ENCODE data around the gene PRKG1. TPM values are rescaled to one million over a fixed set of nuclear protein-coding genes. Genes with fewer than 3 reads are reported as not detected.

PRKG1 gene
- total and polyA plus RNA-seq, 2 experiments from 2014 or later, result 10.7 to 21.8 TPM

DNA sequence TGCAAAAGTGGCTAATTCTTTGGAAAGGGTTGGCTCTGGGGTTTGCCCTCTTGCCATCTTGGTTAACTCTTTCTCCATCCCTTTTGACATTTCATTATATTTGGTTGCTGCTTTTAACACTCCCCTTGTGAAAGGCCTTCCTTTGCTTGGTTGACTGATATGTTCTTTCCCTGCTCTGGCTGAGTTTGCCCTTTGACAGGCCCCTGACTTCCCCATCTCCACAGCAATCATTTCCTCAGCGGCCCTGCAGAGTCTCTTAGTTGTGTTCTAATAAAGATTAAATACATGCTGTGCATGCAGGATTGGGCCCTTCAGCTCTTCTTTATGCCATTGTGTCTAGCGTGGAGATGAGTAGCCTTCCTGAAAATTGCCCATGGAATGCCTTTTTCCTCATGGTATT, 709.7 kb downstream of the PRKG1 start:
- WGBS, 2 experiments (ENCODE audit: low coverage in 1 of 2, low lambda C conversion rate in 2 of 2, missing lambda C conversion rate in 2 of 2), result 98 to 100% methylated on average over 2 of the region's 2 CpGs
- H3K79me2 ChIP-seq (ENCODE audit: insufficient read depth), result no peaks in the 10 kb centered on the region
- no peaks in the 10 kb centered on the region for H3K9me2 ChIP-seq (ENCODE audit: insufficient read depth)
- no peaks in the 10 kb centered on the region for H3K36me3 ChIP-seq (ENCODE audit: low read depth)
- H3K9ac ChIP-seq, result no peak overlapping the region
- H2AFZ ChIP-seq, result no peak overlapping the region
- in situ Hi-C loops (cut with MboI), result no loop called here
- no peak overlapping the region for H3K4me3 ChIP-seq
- no peaks in the 10 kb centered on the region for H4K20me1 ChIP-seq (ENCODE audit: insufficient read depth)
- H3K4me2 ChIP-seq (ENCODE audit: unreplicated experiment), result no peak overlapping the region
- peaks cover 12% of the 10 kb centered on the region for H3K4me1 ChIP-seq (ENCODE audit: insufficient read depth)
- H3F3A ChIP-seq (ENCODE audit: insufficient read depth), result peaks cover 9% of the 10 kb centered on the region; the same call in 1 of the 2 replicates
- H3K9me3 ChIP-seq (ENCODE audit: low read depth), result no peaks in the 10 kb centered on the region
- DNase-seq, result no peak
- H3K27ac ChIP-seq, result no peak overlapping the region
- TF ChIP-seq EZH2 (IDR thresholded peaks at IDR 0.05; ENCODE audit: insufficient read depth, poor library complexity, severe bottlenecking), result no peak
- no peak for TF ChIP-seq EZH2phosphoT487 (IDR thresholded peaks at IDR 0.05; ENCODE audit: insufficient read depth, low read depth)
- no peaks in the 10 kb centered on the region for H3K27me3 ChIP-seq (replicated peaks; ENCODE audit: insufficient read depth)

GRCh38 chr10:51786016-51786683, 711.9 kb downstream of the PRKG1 start:
- H3K36me3 ChIP-seq (ENCODE audit: low read depth), result no peaks in the 10 kb centered on the region
- H3K4me3 ChIP-seq, result no peak overlapping the region
- peak overlapping the region; percentile 31 for H3K27ac ChIP-seq
- no peak overlapping the region for H2AFZ ChIP-seq
- TF ChIP-seq EZH2phosphoT487 (IDR thresholded peaks at IDR 0.05; ENCODE audit: insufficient read depth, low read depth) (no peak), EZH2 (IDR thresholded peaks at IDR 0.05; ENCODE audit: insufficient read depth, poor library complexity, severe bottlenecking) (no peak)
- H3K9me2 ChIP-seq (ENCODE audit: insufficient read depth), result no peaks in the 10 kb centered on the region
- 98 to 100% methylated on average over 4 of the region's 4 CpGs for WGBS, 2 experiments (ENCODE audit: low coverage in 1 of 2, low lambda C conversion rate in 2 of 2, missing lambda C conversion rate in 2 of 2)
- in situ Hi-C loops (cut with MboI), result no loop called here
- no peaks in the 10 kb centered on the region for H3K27me3 ChIP-seq (replicated peaks; ENCODE audit: insufficient read depth)
- H3K4me2 ChIP-seq (ENCODE audit: unreplicated experiment), result peak overlapping the region; percentile 18
- DNase-seq, result peak; percentile 25
- H3F3A ChIP-seq (ENCODE audit: insufficient read depth), result peaks cover 25% of the 10 kb centered on the region; the same call in 1 of the 2 replicates
- H3K79me2 ChIP-seq (ENCODE audit: insufficient read depth), result no peaks in the 10 kb centered on the region
- no peaks in the 10 kb centered on the region for H3K9me3 ChIP-seq (ENCODE audit: low read depth)
- H4K20me1 ChIP-seq (ENCODE audit: insufficient read depth), result no peaks in the 10 kb centered on the region
- H3K9ac ChIP-seq, result no peak overlapping the region
- H3K4me1 ChIP-seq (ENCODE audit: insufficient read depth), result peaks cover 28% of the 10 kb centered on the region

GRCh38 chr10:51786684-51787035, 712.4 kb downstream of the PRKG1 start:
- Histone ChIP-seq H2AFZ (no peak overlapping the region), H4K20me1 (ENCODE audit: insufficient read depth) (no peaks in the 10 kb centered on the region), H3K9ac (no peak overlapping the region), H3K9me3 (ENCODE audit: low read depth) (no peaks in the 10 kb centered on the region), H3K4me2 (ENCODE audit: unreplicated experiment) (peak overlapping the region; percentile 18), H3K36me3 (ENCODE audit: low read depth) (no peaks in the 10 kb centered on the region), H3K27ac (peak overlapping the region; percentile 31), H3K79me2 (ENCODE audit: insufficient read depth) (no peaks in the 10 kb centered on the region), H3K4me3 (no peak overlapping the region), H3K27me3 (replicated peaks; ENCODE audit: insufficient read depth) (no peaks in the 10 kb centered on the region), H3K4me1 (ENCODE audit: insufficient read depth) (peaks cover 28% of the 10 kb centered on the region), H3K9me2 (ENCODE audit: insufficient read depth) (no peaks in the 10 kb centered on the region), H3F3A (ENCODE audit: insufficient read depth) (peaks cover 25% of the 10 kb centered on the region; the same call in 1 of the 2 replicates)
- in situ Hi-C loops (cut with MboI), result no loop called here
- DNase-seq, result peak; percentile 51
- 86 to 100% methylated on average over 1 of the region's 1 CpG for WGBS, 2 experiments (ENCODE audit: low coverage in 1 of 2, low lambda C conversion rate in 2 of 2, missing lambda C conversion rate in 2 of 2)
- TF ChIP-seq EZH2phosphoT487 (IDR thresholded peaks at IDR 0.05; ENCODE audit: insufficient read depth, low read depth) (no peak), EZH2 (IDR thresholded peaks at IDR 0.05; ENCODE audit: insufficient read depth, poor library complexity, severe bottlenecking) (no peak)

- no peaks in the 10 kb centered on the region for H3K79me2 ChIP-seq (ENCODE audit: insufficient read depth)
- no peak overlapping the region for H3K4me3 ChIP-seq
- no peak overlapping the region for H2AFZ ChIP-seq
- H3K9me3 ChIP-seq (ENCODE audit: low read depth), result no peaks in the 10 kb centered on the region
- no peaks in the 10 kb centered on the region for H3K9me2 ChIP-seq (ENCODE audit: insufficient read depth)
- H3K27me3 ChIP-seq (replicated peaks; ENCODE audit: insufficient read depth), result no peaks in the 10 kb centered on the region
- no peak for DNase-seq
- no peaks in the 10 kb centered on the region for H4K20me1 ChIP-seq (ENCODE audit: insufficient read depth)
- 0 out of 2 replicates have a peak, but pooled peaks cover 3% of the 10 kb centered on the region for H3K36me3 ChIP-seq (ENCODE audit: low read depth)
- no peak overlapping the region for H3K9ac ChIP-seq
- peaks cover 28% of the 10 kb centered on the region for H3K4me1 ChIP-seq (ENCODE audit: insufficient read depth)
- no peak overlapping the region for H3K4me2 ChIP-seq (ENCODE audit: unreplicated experiment)
- TF ChIP-seq EZH2 (IDR thresholded peaks at IDR 0.05; ENCODE audit: insufficient read depth, poor library complexity, severe bottlenecking) (no peak), EZH2phosphoT487 (IDR thresholded peaks at IDR 0.05; ENCODE audit: insufficient read depth, low read depth) (no peak)
- in situ Hi-C loops (cut with MboI), result no loop called here
- 20 to 21% methylated on average over 3 of the region's 3 CpGs for WGBS, 2 experiments (ENCODE audit: low coverage in 1 of 2, low lambda C conversion rate in 2 of 2, missing lambda C conversion rate in 2 of 2)
- H3F3A ChIP-seq (ENCODE audit: insufficient read depth), result peaks cover 25% of the 10 kb centered on the region; the same call in 1 of the 2 replicates
- H3K27ac ChIP-seq, result no peak overlapping the region
Measured at GRCh38 chr10:51788273-51788672, 714.0 kb downstream of the PRKG1 start.

Measured in GM23248 (cell line).